ENCODE measurements around the gene TACR2. TPM values are rescaled to one million over a fixed set of nuclear protein-coding genes. Genes with fewer than 3 reads are reported as not detected.

TACR2 gene
- total and polyA plus RNA-seq, 2 donors, result 0.05 to 0.30 TPM

- Histone ChIP-seq H3K4me3 (ENCODE audit: low read length in 2 of 2) (no peak overlapping the region), H3K27ac (ENCODE audit: low read depth in 1 of 2, low read length in 1 of 2) (peak overlapping the region; percentile 42 to 86), H3K36me3 (ENCODE audit: control insufficient read depth in 2 of 2, insufficient read depth in 2 of 2, low read length in 1 of 2) (peaks cover 54 to 62% of the 10 kb centered on the region in 2 donors), H3K27me3 (ENCODE audit: control insufficient read depth in 2 of 2, insufficient read depth in 1 of 2, low read length in 1 of 2) (no peaks in the 10 kb centered on the region), H3K4me1 (ENCODE audit: control insufficient read depth in 2 of 2, insufficient read depth in 2 of 2, low read length in 2 of 2) (peaks cover 42 to 63% of the 10 kb centered on the region in 2 donors), H3K9me3 (ENCODE audit: control insufficient read depth in 2 of 2, insufficient read depth in 1 of 2, low read length in 1 of 2) (no peaks in the 10 kb centered on the region)
- DNase-seq (ENCODE audit: low read depth in 6 of 9, low spot score in 9 of 9), result no peak
- WGBS, result 73% methylated on average over 5 of the region's 5 CpGs
Measured at GRCh38 chr10:69363666-69364065, 53.1 kb downstream of the TACR2 start.

- Histone ChIP-seq H3K4me1 (ENCODE audit: control insufficient read depth in 2 of 2, insufficient read depth in 2 of 2, low read length in 2 of 2) (peaks cover 46 to 71% of the 10 kb centered on the region in 2 donors), H3K36me3 (ENCODE audit: control insufficient read depth in 2 of 2, insufficient read depth in 2 of 2, low read length in 1 of 2) (peaks cover 44 to 52% of the 10 kb centered on the region in 2 donors), H3K27me3 (ENCODE audit: control insufficient read depth in 2 of 2, insufficient read depth in 1 of 2, low read length in 1 of 2) (no peaks in the 10 kb centered on the region), H3K27ac (ENCODE audit: low read depth in 1 of 2, low read length in 1 of 2) (peak overlapping the region; percentile 5 to 86), H3K9me3 (ENCODE audit: control insufficient read depth in 2 of 2, insufficient read depth in 1 of 2, low read length in 1 of 2) (no peaks in the 10 kb centered on the region), H3K4me3 (ENCODE audit: low read length in 2 of 2) (no peak overlapping the region)
- WGBS, result 78% methylated on average over 13 of the region's 13 CpGs
- DNase-seq (ENCODE audit: low read depth in 6 of 9, low spot score in 9 of 9), result peak in 2 of 9 donors; percentile 63 to 77
Measured at GRCh38 chr10:69362471-69362954, 54.2 kb downstream of the TACR2 start.

GRCh38 chr10:69361303-69361614, 55.5 kb downstream of the TACR2 start:
- no peak overlapping the region for H3K4me3 ChIP-seq (ENCODE audit: low read length in 2 of 2)
- H3K4me1 ChIP-seq (ENCODE audit: control insufficient read depth in 2 of 2, insufficient read depth in 2 of 2, low read length in 2 of 2), result peaks cover 46 to 71% of the 10 kb centered on the region in 2 donors
- H3K27ac ChIP-seq (ENCODE audit: low read depth in 1 of 2, low read length in 1 of 2), result no peak overlapping the region
- 99% methylated on average over 2 of the region's 2 CpGs for WGBS
- H3K36me3 ChIP-seq (ENCODE audit: control insufficient read depth in 2 of 2, insufficient read depth in 2 of 2, low read length in 1 of 2), result peaks cover 36 to 39% of the 10 kb centered on the region in 2 donors
- H3K27me3 ChIP-seq (ENCODE audit: control insufficient read depth in 2 of 2, insufficient read depth in 1 of 2, low read length in 1 of 2), result no peaks in the 10 kb centered on the region
- no peak for DNase-seq (ENCODE audit: low read depth in 6 of 9, low spot score in 9 of 9)
- H3K9me3 ChIP-seq (ENCODE audit: control insufficient read depth in 2 of 2, insufficient read depth in 1 of 2, low read length in 1 of 2), result no peaks in the 10 kb centered on the region

GRCh38 chr10:69360485-69361302, 56.0 kb downstream of the TACR2 start:
- no peak for DNase-seq (ENCODE audit: low read depth in 6 of 9, low spot score in 9 of 9)
- WGBS, result 94% methylated on average over 8 of the region's 8 CpGs
- Histone ChIP-seq H3K27ac (ENCODE audit: low read depth in 1 of 2, low read length in 1 of 2) (peak overlapping the region; percentile 36 to 79), H3K4me3 (ENCODE audit: low read length in 2 of 2) (no peak overlapping the region), H3K9me3 (ENCODE audit: control insufficient read depth in 2 of 2, insufficient read depth in 1 of 2, low read length in 1 of 2) (no peaks in the 10 kb centered on the region), H3K4me1 (ENCODE audit: control insufficient read depth in 2 of 2, insufficient read depth in 2 of 2, low read length in 2 of 2) (peaks cover 46 to 71% of the 10 kb centered on the region in 2 donors), H3K36me3 (ENCODE audit: control insufficient read depth in 2 of 2, insufficient read depth in 2 of 2, low read length in 1 of 2) (peaks cover 30 to 34% of the 10 kb centered on the region in 2 donors), H3K27me3 (ENCODE audit: control insufficient read depth in 2 of 2, insufficient read depth in 1 of 2, low read length in 1 of 2) (no peaks in the 10 kb centered on the region)

GRCh38 chr10:69359594-69359993, 57.1 kb downstream of the TACR2 start:
- Histone ChIP-seq H3K27ac (ENCODE audit: low read depth in 1 of 2, low read length in 1 of 2) (peak overlapping the region; percentile 65 to 79), H3K4me3 (ENCODE audit: low read length in 2 of 2) (peak overlapping the region in 1 of 2 donors; percentile 17), H3K9me3 (ENCODE audit: control insufficient read depth in 2 of 2, insufficient read depth in 1 of 2, low read length in 1 of 2) (peaks cover 0 to 3% of the 10 kb centered on the region in 2 donors), H3K36me3 (ENCODE audit: control insufficient read depth in 2 of 2, insufficient read depth in 2 of 2, low read length in 1 of 2) (peaks cover 22 to 26% of the 10 kb centered on the region in 2 donors), H3K4me1 (ENCODE audit: control insufficient read depth in 2 of 2, insufficient read depth in 2 of 2, low read length in 2 of 2) (peaks cover 46 to 68% of the 10 kb centered on the region in 2 donors), H3K27me3 (ENCODE audit: control insufficient read depth in 2 of 2, insufficient read depth in 1 of 2, low read length in 1 of 2) (no peaks in the 10 kb centered on the region)
- peak in 3 of 9 donors; percentile 60 to 82 (median 64) for DNase-seq (ENCODE audit: low read depth in 6 of 9, low spot score in 9 of 9)
- WGBS, result 36% methylated on average over 5 of the region's 5 CpGs

- H3K4me1 ChIP-seq (ENCODE audit: control insufficient read depth in 2 of 2, insufficient read depth in 2 of 2, low read length in 2 of 2), result peaks cover 43 to 68% of the 10 kb centered on the region in 2 donors
- 90% methylated on average over 3 of the region's 3 CpGs for WGBS
- peaks cover 0 to 6% of the 10 kb centered on the region in 2 donors for H3K9me3 ChIP-seq (ENCODE audit: control insufficient read depth in 2 of 2, insufficient read depth in 1 of 2, low read length in 1 of 2)
- peaks cover 22 to 24% of the 10 kb centered on the region in 2 donors for H3K36me3 ChIP-seq (ENCODE audit: control insufficient read depth in 2 of 2, insufficient read depth in 2 of 2, low read length in 1 of 2)
- H3K27ac ChIP-seq (ENCODE audit: low read depth in 1 of 2, low read length in 1 of 2), result peak overlapping the region; percentile 46 to 79
- DNase-seq (ENCODE audit: low read depth in 6 of 9, low spot score in 9 of 9), result no peak
- no peak overlapping the region for H3K4me3 ChIP-seq (ENCODE audit: low read length in 2 of 2)
- H3K27me3 ChIP-seq (ENCODE audit: control insufficient read depth in 2 of 2, insufficient read depth in 1 of 2, low read length in 1 of 2), result no peaks in the 10 kb centered on the region
Measured at GRCh38 chr10:69359148-69359547, 57.6 kb downstream of the TACR2 start.

GRCh38 chr10:69358148-69358795, 58.4 kb downstream of the TACR2 start:
- H3K27me3 ChIP-seq (ENCODE audit: control insufficient read depth in 2 of 2, insufficient read depth in 1 of 2, low read length in 1 of 2), result no peaks in the 10 kb centered on the region
- no peak for DNase-seq (ENCODE audit: low read depth in 6 of 9, low spot score in 9 of 9)
- peak overlapping the region in 1 of 2 donors; percentile 40 for H3K27ac ChIP-seq (ENCODE audit: low read depth in 1 of 2, low read length in 1 of 2)
- peaks cover 0 to 6% of the 10 kb centered on the region in 2 donors for H3K9me3 ChIP-seq (ENCODE audit: control insufficient read depth in 2 of 2, insufficient read depth in 1 of 2, low read length in 1 of 2)
- H3K4me3 ChIP-seq (ENCODE audit: low read length in 2 of 2), result no peak overlapping the region
- H3K36me3 ChIP-seq (ENCODE audit: control insufficient read depth in 2 of 2, insufficient read depth in 2 of 2, low read length in 1 of 2), result peaks cover 17 to 22% of the 10 kb centered on the region in 2 donors
- WGBS, result 96% methylated on average over 12 of the region's 12 CpGs
- peaks cover 42 to 68% of the 10 kb centered on the region in 2 donors for H3K4me1 ChIP-seq (ENCODE audit: control insufficient read depth in 2 of 2, insufficient read depth in 2 of 2, low read length in 2 of 2)

GRCh38 chr10:69356187-69356586, 60.5 kb downstream of the TACR2 start:
- no peak for DNase-seq (ENCODE audit: low read depth in 6 of 9, low spot score in 9 of 9)
- Histone ChIP-seq H3K4me1 (ENCODE audit: control insufficient read depth in 2 of 2, insufficient read depth in 2 of 2, low read length in 2 of 2) (peaks cover 45 to 65% of the 10 kb centered on the region in 2 donors), H3K27me3 (ENCODE audit: control insufficient read depth in 2 of 2, insufficient read depth in 1 of 2, low read length in 1 of 2) (no peaks in the 10 kb centered on the region), H3K27ac (ENCODE audit: low read depth in 1 of 2, low read length in 1 of 2) (no peak overlapping the region), H3K9me3 (ENCODE audit: control insufficient read depth in 2 of 2, insufficient read depth in 1 of 2, low read length in 1 of 2) (peaks cover 0 to 6% of the 10 kb centered on the region in 2 donors), H3K36me3 (ENCODE audit: control insufficient read depth in 2 of 2, insufficient read depth in 2 of 2, low read length in 1 of 2) (peaks cover 8 to 11% of the 10 kb centered on the region in 2 donors), H3K4me3 (ENCODE audit: low read length in 2 of 2) (no peak overlapping the region)
- 100% methylated on average over 2 of the region's 2 CpGs for WGBS

Measured in thymus (tissue), 11 donors.